Duodenal mucosa (tissue), 2 donors: Measurements from ENCODE around the gene CAMK2G.
"Not testable (repeated sequence)": the region's sequence is repeated elsewhere in the genome, so short reads cannot be mapped to it uniquely, and the experiment has no call there.

ENCODE experiments used
- H3K27ac ChIP-seq: one replicate; pipeline ENCODE4 v1.7.0; 2013; ENCODE audit warnings: low read depth, low read length
- H3K27me3 ChIP-seq, 2 donors: one replicate each; pipeline ENCODE4 v1.7.0; 2013; ENCODE audit warnings: low read length in 2 of 2, control low read depth in 1 of 2; ENCODE audit not compliant: insufficient read depth in 2 of 2, control insufficient read depth in 1 of 2
- H3K36me3 ChIP-seq, 2 donors: one replicate each; pipeline ENCODE4 v1.7.0; 2013; ENCODE audit warnings: low read length in 2 of 2, control low read depth in 1 of 2; ENCODE audit not compliant: insufficient read depth in 2 of 2, control insufficient read depth in 1 of 2
- H3K4me1 ChIP-seq, 2 donors: one replicate each; pipeline ENCODE4 v1.7.0; 2013; ENCODE audit warnings: low read length in 2 of 2, control low read depth in 1 of 2; ENCODE audit not compliant: insufficient read depth in 2 of 2, control insufficient read depth in 1 of 2
- H3K4me3 ChIP-seq, 2 donors: one replicate each; pipeline ENCODE4 v1.7.0; 2013; ENCODE audit warnings: low read length in 2 of 2, low read depth in 1 of 2
- H3K9ac ChIP-seq, 2 donors: one replicate each; pipeline ENCODE4 v1.7.0; 2013; ENCODE audit warnings: low read length in 2 of 2, low read depth in 1 of 2
- H3K9me3 ChIP-seq, 2 donors: one replicate each; pipeline ENCODE4 v1.7.0; 2013; ENCODE audit warnings: low read length in 2 of 2, control low read depth in 1 of 2; ENCODE audit not compliant: control insufficient read depth in 1 of 2

CAMK2G gene

GRCh38 chr10:73841526-73842285 lies 32.6 kb downstream of the CAMK2G start:
- Histone ChIP-seq H3K4me1 (no peaks in the 10 kb centered on the region), H3K9ac (no peak overlapping the region), H3K4me3 (no peak overlapping the region), H3K36me3 (peaks cover 67 to 85% of the 10 kb centered on the region in 2 donors), H3K27me3 (no peaks in the 10 kb centered on the region), H3K9me3 (no peaks in the 10 kb centered on the region), H3K27ac (no peak overlapping the region)

- Histone ChIP-seq H3K4me3 (no peak overlapping the region), H3K27ac (no peak overlapping the region), H3K27me3 (no peaks in the 10 kb centered on the region), H3K4me1 (no peaks in the 10 kb centered on the region), H3K9ac (no peak overlapping the region), H3K9me3 (no peaks in the 10 kb centered on the region), H3K36me3 (peaks cover 66 to 85% of the 10 kb centered on the region in 2 donors)
Observed at GRCh38 chr10:73841061-73841421, 33.3 kb downstream of the CAMK2G start.

GRCh38 chr10:73840403-73841060 lies 33.8 kb downstream of the CAMK2G start:
- Histone ChIP-seq H3K36me3 (peaks cover 66 to 87% of the 10 kb centered on the region in 2 donors), H3K9me3 (no peaks in the 10 kb centered on the region), H3K9ac (no peak overlapping the region), H3K27me3 (no peaks in the 10 kb centered on the region), H3K4me3 (no peak overlapping the region), H3K27ac (no peak overlapping the region), H3K4me1 (no peaks in the 10 kb centered on the region)

- no peaks in the 10 kb centered on the region for H3K9me3 ChIP-seq
- H3K36me3 ChIP-seq: peaks cover 66 to 87% of the 10 kb centered on the region in 2 donors
- H3K27ac ChIP-seq: no peak overlapping the region
Observed at GRCh38 chr10:73840056-73840402, 34.3 kb downstream of the CAMK2G start.

GRCh38 chr10:73839276-73839966 lies 34.9 kb downstream of the CAMK2G start:
- H3K27ac ChIP-seq: no peak overlapping the region
- no peaks in the 10 kb centered on the region for H3K27me3 ChIP-seq
- no peak overlapping the region for H3K9ac ChIP-seq
- H3K4me3 ChIP-seq: no peak overlapping the region
- no peaks in the 10 kb centered on the region for H3K4me1 ChIP-seq
- peaks cover 61 to 87% of the 10 kb centered on the region in 2 donors for H3K36me3 ChIP-seq
- no peaks in the 10 kb centered on the region for H3K9me3 ChIP-seq

More at GRCh38 chr10:73840056-73840402, 34.3 kb downstream of the CAMK2G start:
- H3K4me1 ChIP-seq: no peaks in the 10 kb centered on the region
- no peak overlapping the region for H3K4me3 ChIP-seq
- no peaks in the 10 kb centered on the region for H3K27me3 ChIP-seq
- H3K9ac ChIP-seq: no peak overlapping the region

- Histone ChIP-seq H3K4me1 (no peaks in the 10 kb centered on the region), H3K36me3 (peaks cover 61 to 88% of the 10 kb centered on the region in 2 donors), H3K9ac (no peak overlapping the region), H3K9me3 (no peaks in the 10 kb centered on the region), H3K27me3 (no peaks in the 10 kb centered on the region), H3K4me3 (no peak overlapping the region), H3K27ac (no peak overlapping the region)
Observed at GRCh38 chr10:73838827-73839226, 35.5 kb downstream of the CAMK2G start.

GRCh38 chr10:73838008-73838567 lies 36.3 kb downstream of the CAMK2G start:
- no peak overlapping the region for H3K4me3 ChIP-seq
- peaks cover 58 to 81% of the 10 kb centered on the region in 2 donors for H3K36me3 ChIP-seq
- no peak overlapping the region for H3K9ac ChIP-seq
- no peak overlapping the region for H3K27ac ChIP-seq
- no peaks in the 10 kb centered on the region for H3K9me3 ChIP-seq
- no peaks in the 10 kb centered on the region for H3K27me3 ChIP-seq
- no peaks in the 10 kb centered on the region for H3K4me1 ChIP-seq

GRCh38 chr10:73837072-73837471 lies 37.3 kb downstream of the CAMK2G start:
- Histone ChIP-seq H3K36me3 (peaks cover 48 to 70% of the 10 kb centered on the region in 2 donors), H3K4me3 (no peak overlapping the region), H3K9me3 (no peaks in the 10 kb centered on the region), H3K4me1 (no peaks in the 10 kb centered on the region), H3K27me3 (no peaks in the 10 kb centered on the region), H3K27ac (no peak overlapping the region), H3K9ac (no peak overlapping the region)

- Histone ChIP-seq H3K4me1 (no peaks in the 10 kb centered on the region), H3K27ac (no peak overlapping the region), H3K27me3 (no peaks in the 10 kb centered on the region), H3K9me3 (no peaks in the 10 kb centered on the region), H3K9ac (no peak overlapping the region), H3K4me3 (no peak overlapping the region), H3K36me3 (peaks cover 43 to 65% of the 10 kb centered on the region in 2 donors)
Observed at GRCh38 chr10:73836427-73836980, 37.9 kb downstream of the CAMK2G start.

GRCh38 chr10:73829090-73829489 lies 45.3 kb downstream of the CAMK2G start:
- H3K9ac ChIP-seq, H3K9me3 ChIP-seq, H3K27me3 ChIP-seq, H3K4me3 ChIP-seq, H3K27ac ChIP-seq, H3K4me1 ChIP-seq: not testable (repeated sequence)
- H3K36me3 ChIP-seq: peaks cover 29 to 48% of the 10 kb centered on the region in 2 donors
